RWPE2 (cell line): ENCODE results near the gene PPP6R1.

Source experiments
- ATAC-seq: fragments of 200-7000 bp; cut with Tn5 transposase; 3 replicates; pipeline ENCODE4 v1.9.1; 2021; ENCODE audit warnings: low read depth
- DNase-seq: peaks from one replicate; pipeline ENCODE4 v3.0.0-alpha.2; 2020; ENCODE audit warnings: low spot score
- H3K27ac ChIP-seq: fragments of 450-650 bp; 2 replicates; pipeline ENCODE4 v1.5.1; 2017; ENCODE audit warnings: mild to moderate bottlenecking; ENCODE audit not compliant: poor library complexity, severe bottlenecking
- H3K27me3 ChIP-seq: fragments of 250-450 bp; sonication (Bioruptor Pico); 2 replicates; pipeline ENCODE4 v1.5.1; 2021; ENCODE audit warnings: mild to moderate bottlenecking, moderate library complexity; ENCODE audit not compliant: insufficient read depth, poor library complexity, severe bottlenecking
- H3K36me3 ChIP-seq: fragments of 250-450 bp; sonication (Bioruptor Pico); 2 replicates; pipeline ENCODE4 v1.5.1; 2020; ENCODE audit warnings: low read depth, mild to moderate bottlenecking, moderate library complexity
- H3K4me1 ChIP-seq: fragments of 250-450 bp; sonication (Bioruptor Pico); 2 replicates; pipeline ENCODE4 v1.5.1; 2021; ENCODE audit warnings: mild to moderate bottlenecking, moderate library complexity; ENCODE audit not compliant: insufficient read depth, poor library complexity, severe bottlenecking
- H3K4me3 ChIP-seq: fragments of 250-450 bp; sonication (Bioruptor Pico); 2 replicates; pipeline ENCODE4 v1.5.1; 2021; ENCODE audit warnings: mild to moderate bottlenecking, moderate library complexity; ENCODE audit not compliant: severe bottlenecking
- H3K9me3 ChIP-seq: fragments of 250-450 bp; sonication (Bioruptor Pico); 2 replicates; pipeline ENCODE4 v1.5.1; 2021; ENCODE audit warnings: mild to moderate bottlenecking, moderate library complexity; ENCODE audit not compliant: severe bottlenecking
- TF ChIP-seq, protein P1 (sequence below): fragments of 450-650 bp; IDR thresholded peaks from one replicate; pipeline ENCODE4 v1.5.1; 2017; ENCODE audit warnings: mild to moderate bottlenecking, moderate library complexity; ENCODE audit not compliant: poor library complexity, severe bottlenecking

Gene PPP6R1

DNA sequence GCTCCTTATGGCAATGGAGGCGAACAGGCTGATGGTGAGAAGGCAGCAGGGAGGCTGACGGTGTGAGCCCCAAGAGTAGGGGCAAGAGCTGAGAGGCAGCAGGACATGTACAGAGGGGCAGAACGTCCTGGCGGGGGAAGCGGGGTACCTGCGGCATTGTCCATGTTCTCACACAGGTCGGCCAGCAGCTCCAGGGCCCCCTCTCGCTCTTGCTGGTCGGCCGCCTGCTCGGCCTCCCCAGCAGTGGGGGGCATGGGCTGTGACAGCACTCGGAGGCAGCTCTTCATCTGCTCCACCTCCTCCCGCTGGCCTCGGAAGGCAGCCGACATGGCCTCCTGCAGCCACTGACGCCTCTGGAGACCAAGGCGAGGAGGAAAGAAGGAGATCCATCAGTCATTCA, 18.7 kb upstream of the PPP6R1 start:
- Histone ChIP-seq H3K36me3 (peaks cover 11% of the 10 kb centered on the region), H3K27me3 (no peaks in the 10 kb centered on the region), H3K4me1 (peaks cover 6% of the 10 kb centered on the region), H3K9me3 (no peaks in the 10 kb centered on the region), H3K27ac (no peak overlapping the region), H3K4me3 (no peak overlapping the region)
- no peak for DNase-seq
- ATAC-seq = no peak
- TF ChIP-seq, protein P1, sequence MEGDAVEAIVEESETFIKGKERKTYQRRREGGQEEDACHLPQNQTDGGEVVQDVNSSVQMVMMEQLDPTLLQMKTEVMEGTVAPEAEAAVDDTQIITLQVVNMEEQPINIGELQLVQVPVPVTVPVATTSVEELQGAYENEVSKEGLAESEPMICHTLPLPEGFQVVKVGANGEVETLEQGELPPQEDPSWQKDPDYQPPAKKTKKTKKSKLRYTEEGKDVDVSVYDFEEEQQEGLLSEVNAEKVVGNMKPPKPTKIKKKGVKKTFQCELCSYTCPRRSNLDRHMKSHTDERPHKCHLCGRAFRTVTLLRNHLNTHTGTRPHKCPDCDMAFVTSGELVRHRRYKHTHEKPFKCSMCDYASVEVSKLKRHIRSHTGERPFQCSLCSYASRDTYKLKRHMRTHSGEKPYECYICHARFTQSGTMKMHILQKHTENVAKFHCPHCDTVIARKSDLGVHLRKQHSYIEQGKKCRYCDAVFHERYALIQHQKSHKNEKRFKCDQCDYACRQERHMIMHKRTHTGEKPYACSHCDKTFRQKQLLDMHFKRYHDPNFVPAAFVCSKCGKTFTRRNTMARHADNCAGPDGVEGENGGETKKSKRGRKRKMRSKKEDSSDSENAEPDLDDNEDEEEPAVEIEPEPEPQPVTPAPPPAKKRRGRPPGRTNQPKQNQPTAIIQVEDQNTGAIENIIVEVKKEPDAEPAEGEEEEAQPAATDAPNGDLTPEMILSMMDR = no peak

DNA sequence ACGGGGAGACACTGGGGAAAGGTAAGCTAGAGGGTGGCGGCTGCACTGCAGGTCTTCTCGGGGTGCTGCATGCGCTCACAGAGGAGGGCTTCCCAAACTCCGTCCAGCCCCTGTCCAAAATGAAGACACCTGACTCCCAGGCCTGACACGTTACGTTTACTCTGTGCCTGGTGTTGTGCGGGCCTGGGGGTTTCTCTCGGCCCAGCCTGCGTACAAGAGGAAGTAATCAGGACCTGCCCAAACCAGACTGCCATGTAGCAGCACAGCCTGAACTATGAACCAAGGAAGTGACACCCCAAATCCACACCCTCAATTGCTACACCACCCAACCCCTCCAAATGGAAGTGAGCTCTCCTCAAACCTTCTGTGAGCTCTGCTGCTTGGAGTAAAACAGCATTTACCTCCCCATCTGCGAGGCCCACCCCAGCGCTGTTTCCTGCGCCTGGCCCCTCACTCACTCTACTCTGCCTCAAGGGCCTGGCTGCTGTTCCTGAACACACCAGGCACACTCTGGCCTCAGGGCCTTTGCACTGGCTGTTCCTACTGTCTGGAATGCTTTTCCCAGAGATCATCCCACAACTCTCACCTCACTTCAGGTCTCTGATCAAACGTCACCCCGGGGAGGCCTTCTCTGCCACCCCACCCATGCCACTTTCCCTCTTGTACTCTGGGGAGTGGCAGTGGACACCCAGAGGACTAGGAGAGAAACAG, 18.1 kb upstream of the PPP6R1 start:
- Histone ChIP-seq H3K9me3 (no peaks in the 10 kb centered on the region), H3K4me1 (peaks cover 6% of the 10 kb centered on the region), H3K27me3 (no peaks in the 10 kb centered on the region), H3K36me3 (peaks cover 11% of the 10 kb centered on the region), H3K4me3 (no peak overlapping the region), H3K27ac (no peak overlapping the region)
- DNase-seq (no peak), ATAC-seq (no peak)
- TF ChIP-seq, protein P1 = no peak

DNA sequence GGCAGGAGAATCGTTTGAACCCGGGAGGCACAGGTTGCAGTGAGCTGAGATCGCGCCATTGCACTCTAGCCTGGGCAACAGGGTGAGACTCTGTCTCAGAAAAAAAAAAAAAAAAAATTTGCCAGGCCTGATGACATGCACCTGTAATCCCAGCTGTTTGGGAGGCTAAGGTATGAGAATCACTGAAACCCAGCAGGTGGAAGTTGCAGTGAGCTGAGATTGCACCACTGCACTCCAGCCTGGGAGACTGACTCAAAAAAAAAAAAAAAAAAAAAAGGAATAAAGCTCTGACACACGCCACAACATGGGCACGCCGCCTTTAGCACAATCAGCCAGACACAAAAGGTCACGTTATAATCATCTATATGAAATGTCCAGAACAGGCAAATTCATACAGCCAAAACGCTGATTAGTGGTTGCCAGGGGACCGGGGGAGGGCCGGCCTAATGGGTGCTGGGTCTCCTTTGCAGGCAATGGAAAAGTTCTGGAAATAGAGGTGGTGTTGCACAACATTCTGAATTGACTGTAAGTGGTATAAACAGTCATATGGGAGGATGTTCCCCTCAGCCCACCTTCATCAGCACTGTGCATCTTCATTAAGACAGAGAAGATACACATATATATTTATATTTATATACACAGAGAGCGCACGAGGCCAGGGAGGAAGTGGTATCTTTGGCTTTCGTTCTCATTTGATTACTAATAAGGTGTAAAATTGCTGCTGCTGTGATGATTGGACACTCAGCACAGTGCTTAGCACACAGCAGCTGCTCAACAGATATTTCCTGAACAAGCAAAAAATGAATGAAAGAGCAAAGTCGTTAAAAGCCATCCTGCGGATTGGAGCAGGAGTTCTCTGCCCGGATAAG, 17.3 kb upstream of the PPP6R1 start:
- Histone ChIP-seq H3K27ac (no peak overlapping the region), H3K9me3 (no peaks in the 10 kb centered on the region), H3K4me3 (no peak overlapping the region), H3K36me3 (peaks cover 11% of the 10 kb centered on the region), H3K4me1 (peaks cover 6% of the 10 kb centered on the region), H3K27me3 (no peaks in the 10 kb centered on the region)
- DNase-seq (no peak), ATAC-seq (no peak)
- TF ChIP-seq, protein P1 = no peak

DNA sequence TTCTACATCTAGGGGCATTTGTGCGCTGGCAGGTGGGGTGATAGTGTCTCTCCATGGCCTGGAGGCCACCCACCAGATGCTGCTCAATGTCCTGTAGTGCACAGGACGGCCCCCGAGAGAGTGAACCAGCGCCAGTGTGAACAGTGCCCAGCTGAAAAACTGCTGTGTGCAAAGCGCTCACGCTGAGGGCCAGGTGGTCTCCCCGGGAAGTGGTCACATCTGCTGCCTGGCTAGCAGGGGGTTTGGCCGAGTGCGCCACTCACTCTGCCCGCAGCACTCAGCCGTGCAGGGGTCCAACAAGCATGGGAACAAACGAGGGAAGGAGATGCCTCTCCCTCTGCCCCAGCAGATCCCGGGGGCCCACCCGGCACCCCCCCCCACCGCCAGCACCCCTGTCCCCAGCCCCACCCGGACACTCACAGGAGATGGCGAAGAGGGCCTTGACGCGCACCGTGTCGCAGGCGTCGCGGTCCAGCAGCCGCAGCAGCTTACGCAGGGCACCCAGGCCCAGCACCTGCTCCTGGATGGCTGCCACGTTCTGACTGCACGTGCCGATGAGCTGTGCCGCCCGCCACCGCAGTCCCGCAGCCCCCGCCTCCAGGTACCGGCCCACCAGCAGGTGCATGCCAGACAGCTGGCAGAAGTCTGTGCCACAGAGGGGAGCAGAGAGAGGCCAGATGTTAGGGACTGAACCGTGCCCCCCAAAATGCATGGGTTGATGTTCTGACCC, 15.3 kb upstream of the PPP6R1 start:
- no peak for ATAC-seq
- no peak for DNase-seq
- Histone ChIP-seq H3K4me3 (no peak overlapping the region), H3K36me3 (peaks cover 11% of the 10 kb centered on the region), H3K9me3 (no peaks in the 10 kb centered on the region), H3K4me1 (no peaks in the 10 kb centered on the region), H3K27me3 (no peaks in the 10 kb centered on the region), H3K27ac (no peak overlapping the region)
- TF ChIP-seq, protein P1 = no peak
